Liver (tissue), 3 donors: Measurements from ENCODE around the gene RPS6KA2.

ENCODE experiments used
- CTCF ChIP-seq: fragments of 150-350 bp; IDR thresholded peaks from 2 replicates; pipeline ENCODE4 v1.5.1; 2017; ENCODE audit warnings: improper control_type of control experiment, low read depth, low read length; ENCODE audit not compliant: missing input control
- TF ChIP-seq, protein P1 (sequence below): IDR thresholded peaks from 2 replicates; pipeline ENCODE4 v1.6.1; 2016; ENCODE audit warnings: antibody characterized with exemption
- donor health status: healthy.
- donor health status: healthy.

DNA sequence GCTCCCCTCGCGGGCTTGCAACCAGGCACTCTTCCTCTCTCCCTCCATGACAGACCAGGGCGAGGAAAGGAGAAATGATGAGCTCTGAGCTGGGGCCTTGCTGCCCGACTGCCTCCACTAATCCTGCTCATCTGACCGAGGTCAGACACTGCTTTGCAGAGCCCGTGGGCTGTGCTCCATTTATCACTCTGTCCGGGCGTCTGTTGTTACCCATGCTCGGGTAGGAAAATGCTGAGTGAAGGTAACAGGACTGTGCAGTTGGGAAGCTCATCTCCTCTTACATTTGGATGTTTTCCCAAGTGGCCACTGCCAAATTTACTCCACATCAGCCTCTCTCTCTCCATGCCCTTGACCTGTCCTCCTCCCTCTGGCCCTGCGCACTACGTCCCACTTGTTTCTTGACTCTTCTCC is 14.6 kb downstream of the RPS6KA2 start:
- no peak for TF ChIP-seq CTCF
- TF ChIP-seq, protein P1, sequence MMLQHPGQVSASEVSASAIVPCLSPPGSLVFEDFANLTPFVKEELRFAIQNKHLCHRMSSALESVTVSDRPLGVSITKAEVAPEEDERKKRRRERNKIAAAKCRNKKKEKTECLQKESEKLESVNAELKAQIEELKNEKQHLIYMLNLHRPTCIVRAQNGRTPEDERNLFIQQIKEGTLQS: no peak
